GM10266 (cell line): ENCODE results near the gene RTL9.

Experiments
- DNase-seq: peaks from one replicate; pipeline ENCODE4 v3.0.0; 2012; ENCODE audit errors: extremely low spot score
- TF ChIP-seq, protein P1 (sequence below): IDR thresholded peaks from 2 replicates; pipeline ENCODE4 v1.5.1; 2012; ENCODE audit warnings: mild to moderate bottlenecking, low read depth; ENCODE audit not compliant: control insufficient read depth, insufficient read depth; ENCODE audit errors: missing control alignments

The RTL9 gene

GRCh38 chrX:110358548-110358947, at the start of gene RTL9:
TSS of gene RTL9 (plus strand) at chrX:110358848. CDS start at chrX:110450618, 91,770 bp downstream.
- TF ChIP-seq, protein P1, sequence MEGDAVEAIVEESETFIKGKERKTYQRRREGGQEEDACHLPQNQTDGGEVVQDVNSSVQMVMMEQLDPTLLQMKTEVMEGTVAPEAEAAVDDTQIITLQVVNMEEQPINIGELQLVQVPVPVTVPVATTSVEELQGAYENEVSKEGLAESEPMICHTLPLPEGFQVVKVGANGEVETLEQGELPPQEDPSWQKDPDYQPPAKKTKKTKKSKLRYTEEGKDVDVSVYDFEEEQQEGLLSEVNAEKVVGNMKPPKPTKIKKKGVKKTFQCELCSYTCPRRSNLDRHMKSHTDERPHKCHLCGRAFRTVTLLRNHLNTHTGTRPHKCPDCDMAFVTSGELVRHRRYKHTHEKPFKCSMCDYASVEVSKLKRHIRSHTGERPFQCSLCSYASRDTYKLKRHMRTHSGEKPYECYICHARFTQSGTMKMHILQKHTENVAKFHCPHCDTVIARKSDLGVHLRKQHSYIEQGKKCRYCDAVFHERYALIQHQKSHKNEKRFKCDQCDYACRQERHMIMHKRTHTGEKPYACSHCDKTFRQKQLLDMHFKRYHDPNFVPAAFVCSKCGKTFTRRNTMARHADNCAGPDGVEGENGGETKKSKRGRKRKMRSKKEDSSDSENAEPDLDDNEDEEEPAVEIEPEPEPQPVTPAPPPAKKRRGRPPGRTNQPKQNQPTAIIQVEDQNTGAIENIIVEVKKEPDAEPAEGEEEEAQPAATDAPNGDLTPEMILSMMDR = no peak
- DNase-seq = no peak

DNA sequence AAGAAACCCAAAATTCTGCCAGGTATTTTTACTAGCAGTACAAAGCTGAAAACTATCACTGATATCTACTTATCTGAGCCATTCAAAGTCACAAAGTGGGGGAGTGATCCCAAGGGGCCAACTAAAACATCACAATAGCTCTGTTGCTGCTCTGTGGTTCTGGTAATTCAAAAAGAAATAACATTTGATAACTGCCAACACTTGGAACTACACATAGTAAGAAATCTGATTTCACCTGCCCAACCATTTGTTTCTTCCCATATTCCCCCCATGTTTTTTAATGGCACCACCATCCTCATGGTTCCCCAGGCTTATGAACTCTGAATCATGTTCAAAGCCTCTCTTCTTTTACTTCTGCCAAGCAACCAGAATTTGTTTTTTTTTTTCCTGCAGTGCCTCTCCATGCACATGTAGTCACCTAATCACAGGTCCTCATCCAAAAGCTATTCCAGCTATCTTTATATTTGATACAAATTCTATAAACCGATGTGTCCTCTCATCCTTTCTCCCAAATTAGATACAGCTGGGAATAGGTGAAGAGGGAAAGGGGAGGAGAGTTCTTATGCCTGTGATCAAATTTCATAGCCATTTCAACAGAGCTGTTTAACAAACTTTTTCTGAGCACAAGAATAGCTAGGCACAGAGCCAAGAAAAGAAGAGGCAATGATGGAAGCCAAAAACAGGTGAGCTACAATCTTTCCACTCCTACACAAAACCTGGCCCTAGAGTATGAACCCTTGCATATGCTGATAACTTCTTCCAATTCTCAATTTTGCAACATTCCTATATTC, 48.5 kb upstream of the RTL9 start:
- DNase-seq = no peak
- TF ChIP-seq, protein P1 = no peak

DNA sequence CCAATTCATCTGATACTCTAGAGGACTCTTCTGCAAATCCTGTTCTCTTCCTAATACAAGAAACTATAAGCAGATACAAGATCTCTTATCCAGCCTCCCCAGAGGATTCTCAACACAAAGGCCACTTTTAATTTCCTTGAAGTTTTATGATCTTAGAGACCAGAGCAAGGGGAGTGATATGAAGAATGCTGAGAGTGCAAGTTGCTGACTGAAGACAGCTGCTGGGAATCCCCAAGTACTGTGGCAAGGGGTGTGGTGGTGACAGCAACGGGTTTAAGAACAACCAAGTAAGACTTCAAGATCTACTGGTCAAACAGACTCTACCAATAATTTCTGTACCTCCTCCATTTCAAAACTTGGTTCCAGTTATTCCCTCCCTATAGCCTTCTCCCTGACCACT, 47.8 kb upstream of the RTL9 start:
- TF ChIP-seq, protein P1 = no peak
- DNase-seq = peak; percentile 35

DNA sequence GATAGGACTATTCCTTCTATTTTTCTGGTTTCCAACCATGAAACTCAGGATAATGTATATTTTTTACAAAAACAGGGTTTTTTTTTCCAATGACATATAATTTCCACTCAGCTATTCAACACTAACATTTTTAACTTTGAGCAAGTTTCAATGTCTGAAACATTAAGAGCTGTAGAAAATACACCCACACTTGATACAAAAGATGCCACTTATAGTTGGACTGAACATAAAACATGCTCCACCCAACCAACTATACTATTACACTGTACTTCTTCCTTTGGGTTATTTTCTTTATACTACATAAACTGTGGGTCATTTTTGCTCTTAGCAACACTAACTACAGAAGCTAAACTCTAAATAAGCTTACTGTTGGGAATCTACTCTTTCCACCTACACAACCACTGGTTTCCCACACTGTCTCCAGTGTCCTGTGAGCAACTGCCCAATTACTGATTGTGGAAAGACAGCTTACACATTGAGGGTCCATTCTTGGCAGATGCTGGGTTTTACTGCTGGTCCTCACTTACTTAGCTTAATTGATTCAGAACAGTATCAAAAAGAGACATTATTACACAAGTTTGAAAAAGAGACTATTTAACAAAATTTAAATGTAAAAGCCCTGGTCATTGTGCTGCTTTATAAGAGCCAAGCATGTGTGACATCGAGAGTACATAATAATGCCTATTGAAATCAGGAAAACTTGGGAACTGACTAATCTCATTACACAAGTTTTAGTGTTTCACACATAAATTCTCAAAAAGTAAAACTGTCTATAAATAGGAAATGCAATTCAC, 47.0 kb upstream of the RTL9 start:
- DNase-seq = no peak
- TF ChIP-seq, protein P1 = no peak

DNA sequence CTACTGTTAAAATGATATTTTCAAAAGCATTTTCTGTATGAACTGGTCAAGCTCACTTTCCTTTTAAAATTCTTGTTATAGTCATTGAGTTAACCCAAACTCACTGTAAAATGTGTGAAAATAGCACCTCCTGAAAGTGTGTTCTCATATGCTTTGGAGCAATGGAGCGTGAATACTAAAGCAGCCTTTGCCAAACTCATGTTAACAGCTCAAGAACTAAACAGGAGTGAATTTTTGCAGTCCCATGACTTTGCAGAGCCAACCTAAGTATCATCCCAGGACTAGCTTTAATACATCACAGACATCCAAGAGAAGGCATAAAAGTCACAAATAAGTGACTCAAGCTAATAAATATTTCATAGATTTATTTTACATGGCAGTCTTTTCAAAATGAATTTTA, 43.1 kb upstream of the RTL9 start:
- peak; percentile 18 for DNase-seq
- TF ChIP-seq, protein P1 = no peak

DNA sequence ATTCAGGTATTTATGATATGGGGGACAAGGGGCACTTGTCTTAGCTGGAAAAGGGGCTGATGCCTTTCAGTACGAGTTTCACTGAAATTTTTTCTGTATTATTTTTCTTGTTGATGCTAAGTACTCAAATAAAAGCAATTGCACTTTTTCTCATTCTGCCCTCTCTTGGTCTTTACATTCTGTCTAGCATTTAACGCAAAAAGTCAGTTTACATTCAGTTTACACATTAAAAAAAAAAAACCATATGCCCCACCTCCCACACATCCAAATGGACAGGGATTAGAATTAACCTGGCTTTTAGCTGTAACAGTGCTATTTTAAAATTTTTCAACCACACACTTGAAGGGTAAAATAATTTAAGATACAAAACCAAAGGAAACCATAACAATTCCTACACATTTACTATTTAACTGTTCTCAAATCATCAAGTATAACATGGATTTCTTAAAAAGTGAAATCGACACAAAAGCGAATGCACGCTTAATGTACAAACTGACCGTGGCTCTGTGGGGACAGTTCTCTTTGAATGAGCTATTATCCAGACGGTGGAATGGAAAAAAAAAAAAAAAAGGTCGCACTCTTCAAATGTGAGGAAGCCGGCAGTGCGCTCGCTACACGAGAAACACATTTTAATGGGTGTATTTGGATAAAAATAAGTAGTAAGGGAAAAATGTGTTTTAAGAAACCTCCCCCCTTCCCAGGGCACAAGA, 42.1 kb upstream of the RTL9 start:
- TF ChIP-seq, protein P1 = no peak
- no peak for DNase-seq
